ENCODE measurements around the gene SLC22A17.

DNA sequence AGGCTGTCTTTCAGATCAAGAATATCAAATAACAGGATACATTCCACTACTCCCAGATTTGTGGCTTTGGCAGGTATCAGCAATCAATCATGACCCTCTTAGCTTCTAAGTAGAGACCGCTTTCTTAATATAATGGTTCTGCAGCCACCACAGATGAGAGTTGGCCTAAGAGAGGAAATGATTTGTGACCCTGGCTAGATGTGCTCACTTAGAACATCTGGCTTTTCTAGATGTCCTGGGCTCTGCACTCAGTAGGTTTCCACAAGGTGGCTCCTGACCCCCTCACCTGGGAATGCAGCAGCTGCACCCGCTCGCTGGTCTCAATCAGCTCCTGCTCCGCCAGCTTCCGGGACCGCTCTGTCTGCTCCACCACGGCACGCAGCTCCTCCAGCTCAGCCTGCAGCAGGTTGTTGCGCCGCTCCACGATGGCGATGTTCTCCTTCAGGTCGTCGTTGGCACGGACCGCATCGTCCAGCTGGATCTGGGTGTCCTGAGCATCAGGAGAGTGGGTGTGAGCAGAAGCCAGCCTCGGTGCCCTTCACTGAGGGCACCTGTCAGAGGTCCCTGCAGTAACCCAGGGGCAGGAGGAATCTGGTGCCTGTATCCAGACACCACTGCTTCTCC, 33.1 kb upstream of the SLC22A17 start:
- TF ChIP-seq, protein P1, sequence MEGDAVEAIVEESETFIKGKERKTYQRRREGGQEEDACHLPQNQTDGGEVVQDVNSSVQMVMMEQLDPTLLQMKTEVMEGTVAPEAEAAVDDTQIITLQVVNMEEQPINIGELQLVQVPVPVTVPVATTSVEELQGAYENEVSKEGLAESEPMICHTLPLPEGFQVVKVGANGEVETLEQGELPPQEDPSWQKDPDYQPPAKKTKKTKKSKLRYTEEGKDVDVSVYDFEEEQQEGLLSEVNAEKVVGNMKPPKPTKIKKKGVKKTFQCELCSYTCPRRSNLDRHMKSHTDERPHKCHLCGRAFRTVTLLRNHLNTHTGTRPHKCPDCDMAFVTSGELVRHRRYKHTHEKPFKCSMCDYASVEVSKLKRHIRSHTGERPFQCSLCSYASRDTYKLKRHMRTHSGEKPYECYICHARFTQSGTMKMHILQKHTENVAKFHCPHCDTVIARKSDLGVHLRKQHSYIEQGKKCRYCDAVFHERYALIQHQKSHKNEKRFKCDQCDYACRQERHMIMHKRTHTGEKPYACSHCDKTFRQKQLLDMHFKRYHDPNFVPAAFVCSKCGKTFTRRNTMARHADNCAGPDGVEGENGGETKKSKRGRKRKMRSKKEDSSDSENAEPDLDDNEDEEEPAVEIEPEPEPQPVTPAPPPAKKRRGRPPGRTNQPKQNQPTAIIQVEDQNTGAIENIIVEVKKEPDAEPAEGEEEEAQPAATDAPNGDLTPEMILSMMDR (IDR thresholded peaks at IDR 0.05; ENCODE audit: low read depth, low read length, poor library complexity, severe bottlenecking) = no peak
- no peak for TF ChIP-seq EZH2phosphoT487 (IDR thresholded peaks at IDR 0.05; ENCODE audit: borderline replicate concordance, low read length)
